Neuronal stem cell (in vitro differentiated cells): ENCODE measurements around the gene FCGR3A.

Experiments used
- DNase-seq: peaks from one replicate; pipeline ENCODE4 v3.0.0-alpha.2; 2013; ENCODE audit warnings: low spot score
- H2AFZ ChIP-seq: one replicate; pipeline ENCODE4 v1.6.1; 2013; ENCODE audit warnings: mild to moderate bottlenecking, low read length, inconsistent platforms
- H2AK5ac ChIP-seq: 2 replicates; pipeline ENCODE4 v1.6.1; 2013; ENCODE audit warnings: low read depth, mild to moderate bottlenecking, inconsistent platforms, low read length, moderate library complexity, mixed read lengths
- H2BK120ac ChIP-seq: 2 replicates; pipeline ENCODE4 v1.6.1; 2013; ENCODE audit warnings: low read depth, mild to moderate bottlenecking, inconsistent platforms, low read length, moderate library complexity, mixed read lengths
- H2BK12ac ChIP-seq: one replicate; pipeline ENCODE4 v1.6.1; 2013; ENCODE audit warnings: low read length, inconsistent platforms
- H2BK15ac ChIP-seq: 2 replicates; pipeline ENCODE4 v1.6.1; 2013; ENCODE audit warnings: mild to moderate bottlenecking, low read length, inconsistent platforms, mixed read lengths
- H2BK5ac ChIP-seq: one replicate; pipeline ENCODE4 v1.6.1; 2013; ENCODE audit warnings: inconsistent platforms, mild to moderate bottlenecking, low read length, moderate library complexity
- H3K14ac ChIP-seq: one replicate; pipeline ENCODE4 v1.6.1; 2013; ENCODE audit warnings: low read length, inconsistent platforms
- H3K18ac ChIP-seq: 2 replicates; pipeline ENCODE4 v1.6.1; 2013; ENCODE audit warnings: low read length, inconsistent platforms
- H3K23ac ChIP-seq: 2 replicates; pipeline ENCODE4 v1.6.1; 2013; ENCODE audit warnings: low read depth, mild to moderate bottlenecking, mixed read lengths, low read length, inconsistent platforms; ENCODE audit not compliant: poor library complexity
- H3K27ac ChIP-seq: replicated peaks from 3 replicates; pipeline ENCODE4 v1.5.1; 2013; ENCODE audit warnings: low read length, inconsistent platforms
- H3K27me3 ChIP-seq, 3 experiments: 2 replicates each; pipeline ENCODE4 v1.6.1; 2013; ENCODE audit warnings: low read length in 3 of 3, mild to moderate bottlenecking in 2 of 3, inconsistent platforms in 1 of 3, low read depth in 1 of 3, mixed read lengths in 1 of 3, moderate library complexity in 1 of 3; ENCODE audit not compliant: control insufficient read depth in 3 of 3, insufficient read depth in 3 of 3
- H3K36me3 ChIP-seq, 2 donors: replicated peaks in 1 of 2; 2 replicates each; pipeline ENCODE4 v1.6.1; 2013; ENCODE audit warnings: low read length in 2 of 2; ENCODE audit not compliant: control insufficient read depth in 2 of 2, insufficient read depth in 2 of 2
- H3K4ac ChIP-seq: 2 replicates; pipeline ENCODE4 v1.6.1; 2013; ENCODE audit warnings: inconsistent platforms, mild to moderate bottlenecking, low read length, moderate library complexity
- H3K4me1 ChIP-seq, 2 donors: 1 replicate in 1 of 2; 2 replicates in 1 of 2; pipeline ENCODE4 v1.6.1; 2013; ENCODE audit warnings: low read length in 2 of 2, low read depth in 1 of 2; ENCODE audit not compliant: control insufficient read depth in 2 of 2, insufficient read depth in 1 of 2
- H3K4me2 ChIP-seq: one replicate; pipeline ENCODE4 v1.6.1; 2013; ENCODE audit warnings: mild to moderate bottlenecking, low read length, inconsistent platforms; ENCODE audit not compliant: insufficient read depth, poor library complexity, severe bottlenecking
- H3K4me3 ChIP-seq, 2 donors: 2 replicates each; pipeline ENCODE4 v1.5.1; 2013; ENCODE audit warnings: low read length in 2 of 2, mild to moderate bottlenecking in 2 of 2, inconsistent platforms in 1 of 2, moderate library complexity in 1 of 2
- H3K79me1 ChIP-seq: one replicate; pipeline ENCODE4 v1.6.1; 2013; ENCODE audit warnings: low read depth, mild to moderate bottlenecking, inconsistent platforms, low read length, moderate library complexity
- H3K9ac ChIP-seq: one replicate; pipeline ENCODE4 v1.6.1; 2013; ENCODE audit warnings: mild to moderate bottlenecking, low read depth, low read length, inconsistent platforms; ENCODE audit not compliant: poor library complexity
- H3K9me3 ChIP-seq, 2 donors: replicated peaks in 1 of 2; 2 replicates each; pipeline versions ENCODE3 to v1.6.1; 2013; ENCODE audit warnings: low read length in 2 of 2, mild to moderate bottlenecking in 2 of 2, inconsistent platforms in 1 of 2, low read depth in 1 of 2, mixed read lengths in 1 of 2, moderate library complexity in 1 of 2; ENCODE audit not compliant: control insufficient read depth in 2 of 2, insufficient read depth in 1 of 2
- H4K8ac ChIP-seq: one replicate; pipeline ENCODE4 v1.6.1; 2013; ENCODE audit warnings: low read depth, mild to moderate bottlenecking, inconsistent platforms, low read length, moderate library complexity
- H4K91ac ChIP-seq: one replicate; pipeline ENCODE4 v1.6.1; 2013; ENCODE audit warnings: low read length, low read depth, mild to moderate bottlenecking, inconsistent platforms; ENCODE audit not compliant: poor library complexity
- WGBS, 2 donors: extraction: QIAGEN DNeasy Blood & Tissue Kit; methylation state at CpG; one replicate each; pipeline ENCODE4 v1.1.7; 2013; ENCODE audit warnings: missing lambda C conversion rate in 2 of 2, mixed read lengths in 1 of 2; ENCODE audit not compliant: insufficient read length in 2 of 2, insufficient replicate concordance in 1 of 2; ENCODE audit errors: extremely low coverage in 2 of 2; 5-methylcytosine and 5-hydroxymethylcytosine counted together

The FCGR3A gene

GRCh38 chr1:161511756-161512060 lies 37.9 kb downstream of the FCGR3A start:
- H2BK5ac ChIP-seq = no peak overlapping the region
- no peak for DNase-seq
- H3K23ac ChIP-seq = no peak overlapping the region
- no peak overlapping the region for H2BK12ac ChIP-seq
- WGBS, 2 donors = no CpG with 5 or more reads among the region's 7 CpGs
- H3K27ac ChIP-seq = no peak overlapping the region
- no peaks in the 10 kb centered on the region for H3K9me3 ChIP-seq
- no peak overlapping the region for H3K4me2 ChIP-seq
- H3K18ac ChIP-seq = no peak overlapping the region
- no peak overlapping the region for H4K8ac ChIP-seq
- H2BK15ac ChIP-seq = no peak overlapping the region
- no peaks in the 10 kb centered on the region for H3K4me1 ChIP-seq
- no peak overlapping the region for H3K4me3 ChIP-seq
- H2AFZ ChIP-seq = no peak overlapping the region
- no peak overlapping the region for H3K9ac ChIP-seq
- H3K4ac ChIP-seq = no peak overlapping the region
- H3K27me3 ChIP-seq = no peaks in the 10 kb centered on the region
- no peaks in the 10 kb centered on the region for H3K79me1 ChIP-seq
- H3K36me3 ChIP-seq = no peaks in the 10 kb centered on the region
- H2AK5ac ChIP-seq = no peak overlapping the region
- no peak overlapping the region for H4K91ac ChIP-seq
- H2BK120ac ChIP-seq = no peak overlapping the region
- no peak overlapping the region for H3K14ac ChIP-seq

GRCh38 chr1:161511018-161511755 lies 38.4 kb downstream of the FCGR3A start:
- Histone ChIP-seq H2BK12ac (no peak overlapping the region), H3K4me2 (no peak overlapping the region), H3K79me1 (no peaks in the 10 kb centered on the region), H3K9ac (no peak overlapping the region), H3K27ac (no peak overlapping the region), H2AFZ (no peak overlapping the region), H2BK15ac (no peak overlapping the region), H3K9me3 (no peaks in the 10 kb centered on the region), H3K14ac (no peak overlapping the region), H3K36me3 (no peaks in the 10 kb centered on the region), H2BK120ac (no peak overlapping the region), H3K4ac (no peak overlapping the region), H3K27me3 (no peaks in the 10 kb centered on the region), H2BK5ac (no peak overlapping the region), H4K8ac (no peak overlapping the region), H3K18ac (no peak overlapping the region), H3K4me1 (no peaks in the 10 kb centered on the region), H3K4me3 (no peak overlapping the region), H3K23ac (no peak overlapping the region), H2AK5ac (no peak overlapping the region), H4K91ac (no peak overlapping the region)
- no peak for DNase-seq
- WGBS, 2 donors = no CpG with 5 or more reads among the region's 5 CpGs

GRCh38 chr1:161510477-161510876 lies 39.1 kb downstream of the FCGR3A start:
- no peak overlapping the region for H2AFZ ChIP-seq
- H4K91ac ChIP-seq = no peak overlapping the region
- H3K79me1 ChIP-seq = no peaks in the 10 kb centered on the region
- H3K23ac ChIP-seq = no peak overlapping the region
- no peak overlapping the region for H3K4me2 ChIP-seq
- no peak overlapping the region for H2BK120ac ChIP-seq
- WGBS, 2 donors = no CpG with 5 or more reads among the region's 3 CpGs
- H2BK5ac ChIP-seq = no peak overlapping the region
- DNase-seq = no peak
- H3K4me3 ChIP-seq = no peak overlapping the region
- no peak overlapping the region for H2BK12ac ChIP-seq
- no peak overlapping the region for H3K9ac ChIP-seq
- no peaks in the 10 kb centered on the region for H3K4me1 ChIP-seq
- H4K8ac ChIP-seq = no peak overlapping the region
- H3K27ac ChIP-seq = no peak overlapping the region
- H2BK15ac ChIP-seq = no peak overlapping the region
- H3K36me3 ChIP-seq = no peaks in the 10 kb centered on the region
- H3K27me3 ChIP-seq = peaks cover 0 to 3% (median 2%) of the 10 kb centered on the region in 3 experiments
- H3K14ac ChIP-seq = no peak overlapping the region
- H3K18ac ChIP-seq = no peak overlapping the region
- H3K9me3 ChIP-seq = no peaks in the 10 kb centered on the region
- no peak overlapping the region for H3K4ac ChIP-seq
- H2AK5ac ChIP-seq = no peak overlapping the region

- Histone ChIP-seq H2AFZ (no peak overlapping the region), H3K36me3 (no peaks in the 10 kb centered on the region), H2BK15ac (no peak overlapping the region), H2BK12ac (no peak overlapping the region), H4K91ac (no peak overlapping the region), H2BK5ac (no peak overlapping the region), H3K9ac (no peak overlapping the region), H3K4me1 (no peaks in the 10 kb centered on the region), H3K4ac (no peak overlapping the region), H2BK120ac (no peak overlapping the region), H3K18ac (no peak overlapping the region), H3K79me1 (no peaks in the 10 kb centered on the region), H4K8ac (no peak overlapping the region), H2AK5ac (no peak overlapping the region), H3K14ac (no peak overlapping the region), H3K27me3 (peaks cover 0 to 3% (median 2%) of the 10 kb centered on the region in 3 experiments), H3K4me3 (no peak overlapping the region), H3K4me2 (no peak overlapping the region), H3K9me3 (no peaks in the 10 kb centered on the region), H3K23ac (no peak overlapping the region), H3K27ac (no peak overlapping the region)
- no CpG with 5 or more reads among the region's 15 CpGs for WGBS, 2 donors
- DNase-seq = no peak
These were observed 43.0 kb downstream of the FCGR3A start for GRCh38 chr1:161506336-161507223.
